ENCODE data around the gene LTB4R.
"Not testable (repeated sequence)": the region's sequence is repeated elsewhere in the genome, so short reads cannot be mapped to it uniquely, and the experiment has no call there.

Gene LTB4R

DNA sequence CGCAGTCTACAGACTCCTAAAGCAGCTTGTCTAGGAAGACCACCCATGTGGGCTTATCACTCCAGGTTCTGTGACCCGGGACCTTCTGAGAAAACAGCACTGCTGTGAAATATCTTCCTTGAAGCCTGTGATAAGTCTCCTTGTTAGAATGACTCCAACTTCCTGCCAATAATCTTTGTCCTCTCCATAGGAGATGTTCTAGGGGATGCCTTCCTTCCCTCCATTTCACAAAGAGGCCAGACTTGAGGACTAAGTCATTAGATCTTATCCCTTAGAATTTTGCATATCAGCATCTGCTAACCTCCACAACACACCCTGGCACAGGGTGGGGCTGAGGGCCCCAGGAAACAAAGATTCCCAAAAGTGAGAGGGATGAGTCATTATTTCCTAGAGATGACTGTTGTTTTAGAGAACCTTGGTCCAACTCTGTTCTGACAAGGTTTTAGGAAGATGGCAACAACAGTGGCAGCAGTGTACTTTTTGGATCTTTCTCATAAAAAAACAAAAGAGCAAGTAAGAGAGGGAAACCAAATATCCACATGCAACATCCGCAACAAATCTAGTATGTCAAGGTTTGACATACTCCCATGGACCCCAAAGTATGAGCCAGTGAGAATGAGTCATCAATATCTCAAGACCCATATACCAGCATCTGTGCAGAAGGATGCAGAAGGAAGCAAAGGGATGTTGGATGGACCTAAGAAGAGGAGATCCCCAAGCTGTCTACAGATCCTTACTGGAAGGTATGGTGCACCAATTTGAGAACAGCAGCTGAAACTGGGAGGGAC is 6.0 kb downstream of the LTB4R start:
- in situ Hi-C loops (cut with MboI; ENCODE audit: low sequenced_read_pairs), result no loop called here

- in situ Hi-C loops (cut with MboI; ENCODE audit: low sequenced_read_pairs), result no loop called here
Measured at GRCh38 chr14:24321212-24321975, 10.1 kb downstream of the LTB4R start.

- in situ Hi-C loops (cut with MboI; ENCODE audit: low sequenced_read_pairs), result no loop called here
Measured at GRCh38 chr14:24322672-24323071, 11.4 kb downstream of the LTB4R start.

DNA sequence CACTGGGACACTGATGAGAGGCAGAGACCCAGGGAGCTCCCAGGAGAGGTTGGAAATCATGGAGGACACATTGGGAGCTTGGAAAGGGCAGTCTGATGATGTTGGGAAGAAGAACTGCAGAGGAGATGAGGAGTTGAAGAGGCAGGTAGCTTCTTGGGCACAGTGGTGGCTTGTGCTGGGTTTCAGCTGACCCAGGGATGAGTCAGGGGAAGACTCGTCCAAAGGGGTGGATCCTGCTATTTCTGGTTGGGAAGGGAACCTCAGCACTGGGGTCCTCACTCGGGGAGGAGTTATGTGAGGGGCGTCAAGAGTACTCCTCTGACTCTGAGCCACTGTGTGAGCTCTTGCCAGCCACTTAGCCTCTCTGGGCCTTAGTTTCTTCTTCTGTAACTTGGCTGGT is 12.0 kb downstream of the LTB4R start:
- in situ Hi-C loops (cut with MboI; ENCODE audit: low sequenced_read_pairs), result no loop called here

DNA sequence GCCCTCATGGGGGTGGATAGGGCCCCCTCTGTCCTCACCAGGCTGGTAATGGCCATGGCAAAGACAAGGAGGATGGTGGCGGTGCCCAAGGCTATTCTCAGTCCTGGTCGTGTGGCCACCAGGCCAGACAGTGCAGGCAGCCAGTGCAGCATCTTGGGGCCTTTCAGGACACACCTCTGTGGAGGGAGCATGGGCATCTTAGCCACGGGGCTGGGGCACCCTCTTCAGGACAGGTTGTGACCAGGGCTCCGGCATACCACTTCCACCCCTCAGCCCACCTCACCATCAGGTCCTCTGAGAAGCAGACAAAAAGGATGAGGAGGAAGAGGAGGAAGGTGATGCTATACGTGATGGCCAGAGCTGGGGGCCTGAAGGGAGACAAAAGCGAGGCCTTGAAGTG is 12.7 kb downstream of the LTB4R start:
- in situ Hi-C loops (cut with MboI; ENCODE audit: low sequenced_read_pairs), result no loop called here

- in situ Hi-C loops (cut with MboI; ENCODE audit: low sequenced_read_pairs), result no loop called here
Measured at GRCh38 chr14:24325041-24325530, 13.8 kb downstream of the LTB4R start.

- in situ Hi-C loops (cut with MboI; ENCODE audit: low sequenced_read_pairs), result no loop called here
Measured at GRCh38 chr14:24325963-24326362, 14.7 kb downstream of the LTB4R start.

DNA sequence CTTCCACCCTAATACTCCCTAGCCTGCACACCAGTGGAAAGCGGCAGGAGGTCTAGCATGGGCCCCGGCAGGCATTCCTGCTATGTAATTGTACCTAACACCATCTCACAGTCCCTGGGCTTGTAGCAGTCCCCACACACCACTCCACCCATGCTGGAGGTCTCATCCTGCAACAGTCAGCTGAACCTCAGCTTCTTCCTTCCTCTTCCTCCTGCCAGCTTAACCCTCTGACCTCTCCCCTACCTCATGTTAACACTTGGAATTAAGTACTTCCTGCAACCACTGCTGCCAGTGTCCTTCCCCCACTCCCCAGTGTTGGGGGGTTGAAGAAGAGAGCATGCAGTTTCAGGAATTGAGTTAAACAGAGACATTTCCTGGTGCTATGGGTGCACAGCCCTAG is 16.0 kb downstream of the LTB4R start:
- in situ Hi-C loops (cut with MboI; ENCODE audit: low sequenced_read_pairs), result no loop called here

DNA sequence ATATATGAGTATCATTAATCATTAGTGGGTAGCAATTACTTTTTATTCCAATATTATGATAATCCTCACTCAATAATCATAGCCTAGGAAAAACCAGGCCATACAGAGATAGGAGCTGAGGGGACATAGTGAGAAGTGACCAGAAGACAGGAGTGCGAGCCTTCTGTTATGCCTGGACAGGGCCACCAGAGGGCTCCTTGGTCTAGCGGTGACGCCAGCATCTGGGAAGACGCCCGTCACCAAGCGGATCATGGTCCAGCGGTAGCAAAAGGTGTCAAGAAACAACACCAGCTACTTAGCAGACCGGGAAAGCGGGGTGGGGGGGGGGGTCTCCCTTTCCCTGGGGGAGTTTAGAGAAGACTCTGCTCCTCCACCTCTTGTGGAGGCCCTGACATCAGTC is 16.6 kb downstream of the LTB4R start:
- in situ Hi-C loops (cut with MboI; ENCODE audit: low sequenced_read_pairs), result not testable (repeated sequence)

DNA sequence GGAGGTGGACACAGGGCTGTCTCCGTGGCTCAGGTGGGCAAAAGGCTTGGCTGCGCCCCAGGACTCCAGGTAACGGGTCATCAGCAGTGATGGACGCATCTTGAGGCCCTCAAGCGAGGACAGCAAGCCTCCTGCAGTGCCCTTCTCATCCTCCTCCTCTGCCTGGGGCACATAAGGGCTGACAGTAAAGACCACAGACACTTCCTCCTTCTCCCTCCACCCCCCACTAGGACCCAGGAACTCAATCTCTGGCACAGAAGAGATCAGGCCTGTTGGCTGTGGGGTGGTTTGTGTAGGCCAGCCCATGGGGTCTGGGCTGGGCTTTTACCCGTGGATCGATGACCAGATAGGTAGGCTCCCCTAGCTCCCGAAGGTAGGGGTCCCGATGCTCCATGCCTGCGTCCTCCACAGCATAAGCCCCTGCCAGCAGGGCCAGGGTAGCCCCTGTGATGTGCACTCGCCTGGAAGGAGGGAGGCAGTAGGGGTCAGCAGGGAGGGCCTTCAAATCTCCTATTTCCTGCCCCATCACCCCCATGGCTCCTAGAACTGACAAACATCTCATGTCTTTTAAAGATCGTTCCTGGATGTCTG is 17.9 kb downstream of the LTB4R start:
- in situ Hi-C loops (cut with MboI; ENCODE audit: low sequenced_read_pairs), result no loop called here

DNA sequence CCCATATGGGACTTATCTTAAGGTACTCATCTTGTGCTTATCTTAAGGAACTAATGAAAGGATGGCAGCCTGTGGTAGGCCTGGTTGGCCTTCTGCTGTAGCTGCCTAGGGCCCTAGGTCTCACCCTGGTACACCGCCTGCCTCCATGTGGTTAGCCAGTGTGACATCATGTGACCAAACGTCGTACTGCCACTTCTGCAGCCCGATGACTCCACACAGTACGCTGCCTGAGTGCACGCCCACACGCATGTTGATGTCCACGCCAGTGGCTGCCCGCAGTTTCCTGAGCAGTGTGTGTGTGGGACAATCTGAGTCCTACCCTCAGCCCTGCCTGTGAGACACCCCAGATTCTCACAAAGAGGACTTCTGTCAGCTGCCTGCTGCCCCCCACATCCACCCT is 18.4 kb downstream of the LTB4R start:
- in situ Hi-C loops (cut with MboI; ENCODE audit: low sequenced_read_pairs), result no loop called here

DNA sequence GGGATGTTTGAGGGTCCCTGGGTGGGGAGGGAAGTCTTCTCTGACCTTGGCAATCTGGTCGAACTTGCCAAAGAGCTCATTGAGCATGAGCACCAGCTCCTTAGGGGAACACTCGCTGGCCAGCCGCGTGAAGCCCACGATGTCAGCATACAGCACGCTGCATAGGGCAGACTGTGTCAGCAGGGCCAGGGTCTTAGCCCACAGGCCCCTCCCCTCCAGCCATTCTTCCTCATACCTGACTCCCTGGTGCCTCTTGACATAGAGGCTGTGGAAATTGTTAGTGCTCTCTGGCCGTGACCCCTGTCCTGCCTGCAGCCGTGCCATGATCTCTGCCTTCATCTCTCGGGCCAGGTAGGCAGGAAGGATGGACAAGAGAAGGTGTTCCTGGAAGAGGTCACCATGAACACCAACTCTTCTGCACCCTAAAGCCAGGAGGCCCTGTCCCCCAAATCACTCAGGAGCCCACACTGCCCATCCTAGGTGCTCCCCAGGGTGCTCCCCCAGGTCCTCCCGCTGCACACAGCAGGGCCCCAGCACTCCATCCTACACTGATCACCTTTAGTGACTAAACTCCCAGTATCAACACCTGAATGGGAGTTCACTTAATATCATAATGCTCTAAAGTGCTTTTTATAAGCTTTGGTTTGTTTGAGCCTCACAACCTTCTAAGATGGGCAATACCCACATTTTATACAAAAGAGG is 19.8 kb downstream of the LTB4R start:
- in situ Hi-C loops (cut with MboI; ENCODE audit: low sequenced_read_pairs), result no loop called here

- in situ Hi-C loops (cut with MboI; ENCODE audit: low sequenced_read_pairs), result no loop called here
Measured at GRCh38 chr14:24331731-24332267, 20.5 kb downstream of the LTB4R start.

DNA sequence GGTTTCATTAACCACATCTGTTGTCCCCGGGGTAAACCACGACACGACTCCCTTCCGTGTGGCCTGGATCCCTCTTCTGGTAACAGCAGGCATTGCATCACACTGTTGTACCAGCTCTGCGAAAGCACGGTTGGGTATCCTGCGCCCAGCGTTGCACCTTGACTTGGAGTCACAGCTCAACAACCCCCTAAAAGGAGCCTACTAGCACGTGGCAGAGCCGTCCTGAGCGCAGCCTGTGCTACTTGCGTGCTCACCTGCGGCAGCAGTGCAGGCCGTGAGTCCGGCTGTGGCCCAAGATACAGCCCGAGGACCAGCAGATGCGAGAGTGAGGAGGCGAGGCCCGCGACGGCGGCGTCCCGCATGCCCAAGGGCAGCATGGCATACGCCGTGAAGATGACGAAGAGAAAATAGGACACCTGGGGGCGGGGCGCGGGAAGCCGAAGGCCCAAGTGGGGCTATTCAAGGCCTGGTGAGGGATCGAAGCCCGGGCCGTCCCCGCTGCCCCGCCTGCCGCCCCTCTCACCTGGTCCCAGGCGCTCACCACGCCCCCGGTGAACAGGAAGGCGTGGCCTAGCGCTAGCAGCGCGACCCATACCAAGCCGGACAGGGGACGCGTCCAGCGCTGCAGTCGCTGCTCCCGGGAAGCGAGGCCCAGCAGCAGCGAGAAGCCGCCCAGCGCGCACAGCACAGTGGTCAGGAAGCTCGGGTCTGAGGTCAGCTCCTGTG is 21.1 kb downstream of the LTB4R start:
- in situ Hi-C loops (cut with MboI; ENCODE audit: low sequenced_read_pairs), result no loop called here

DNA sequence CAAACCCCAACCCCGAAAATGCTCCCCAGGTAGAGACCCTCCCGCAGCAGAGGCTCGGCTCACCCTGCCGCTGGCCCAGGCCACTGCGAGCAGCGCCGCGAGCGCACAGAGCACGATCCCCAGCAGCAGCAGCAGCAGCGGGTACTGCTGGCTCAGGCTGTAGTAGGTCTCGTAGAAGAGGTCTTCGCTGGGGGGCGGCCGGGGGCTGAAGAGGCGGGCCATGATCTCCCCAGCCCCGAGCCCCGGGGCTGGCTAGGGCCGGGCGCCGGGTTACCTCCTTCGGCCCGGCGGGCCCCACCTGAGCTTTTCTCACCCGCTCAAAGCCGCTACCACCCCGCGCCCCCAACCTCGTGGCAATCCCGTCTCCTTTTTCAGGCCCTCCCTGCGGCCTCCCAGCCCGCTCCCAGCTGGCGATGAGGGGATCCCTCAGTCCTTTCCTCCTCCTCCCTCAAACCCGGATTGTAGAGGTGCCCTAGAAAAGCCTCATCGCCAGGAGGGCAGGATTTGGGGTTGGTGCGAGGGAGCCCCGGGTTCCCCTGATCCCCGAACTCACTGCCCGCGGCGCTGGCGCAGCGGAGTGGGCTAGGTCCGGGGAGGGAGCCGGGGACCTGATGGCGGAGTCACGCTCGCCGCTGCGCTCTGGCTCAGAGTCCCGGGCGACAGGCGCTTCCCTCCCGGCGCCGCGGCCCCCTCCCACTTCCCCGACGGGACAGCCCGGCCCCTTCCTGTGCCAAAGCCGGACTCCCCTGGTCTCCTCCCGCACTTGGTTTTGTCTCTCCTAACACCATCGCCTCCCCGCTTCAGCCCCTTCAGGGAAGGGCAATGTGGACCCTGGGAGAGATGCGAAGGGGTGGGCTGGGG is 23.4 kb downstream of the LTB4R start, which contains the start of gene ADCY4:
ADCY4 (minus strand) TSS at position 641 of the 861 bp plus-strand sequence; CDS start at position 222, 419 bp downstream.
- in situ Hi-C loops (cut with MboI; ENCODE audit: low sequenced_read_pairs), result no loop called here

- in situ Hi-C loops (cut with MboI; ENCODE audit: low sequenced_read_pairs), result no loop called here
Measured at GRCh38 chr14:24335461-24336171, 24.3 kb downstream of the LTB4R start.

DNA sequence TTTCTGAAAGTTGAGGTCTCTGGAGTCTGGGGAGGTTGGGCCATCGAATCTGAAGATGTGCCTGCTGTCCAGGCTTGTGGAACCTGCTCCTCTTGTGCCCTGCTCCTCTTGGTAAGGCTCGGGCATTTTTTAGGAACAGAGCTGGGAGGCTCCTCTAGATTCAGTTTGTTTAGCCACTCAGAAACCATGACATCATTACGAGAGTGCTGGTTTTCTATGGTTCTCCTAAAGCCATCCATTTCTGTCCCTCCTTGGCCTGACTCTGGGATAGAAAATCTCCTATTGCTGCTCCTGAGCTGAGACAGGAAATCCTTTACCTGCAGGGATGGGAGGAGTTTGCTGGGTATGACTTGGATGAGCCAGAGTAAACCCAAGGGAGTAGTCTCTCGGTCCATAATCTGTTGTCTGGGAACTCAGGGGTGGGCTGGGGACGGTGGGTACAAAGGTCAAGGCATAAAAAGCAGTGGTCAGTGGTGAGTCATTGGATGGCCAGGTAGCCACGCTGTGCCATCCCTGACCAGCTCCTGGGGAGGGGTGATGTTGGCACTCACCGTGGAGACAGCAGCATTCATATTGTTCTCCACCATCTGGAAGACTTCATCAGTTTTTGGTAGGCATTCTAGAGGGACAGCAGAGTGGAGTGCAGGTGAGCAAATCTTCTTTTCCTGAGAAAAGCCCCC is 26.0 kb downstream of the LTB4R start:
- in situ Hi-C loops (cut with MboI; ENCODE audit: low sequenced_read_pairs), result no loop called here

GRCh38 chr14:24337824-24338175 is 26.5 kb downstream of the LTB4R start:
- in situ Hi-C loops (cut with MboI; ENCODE audit: low sequenced_read_pairs), result no loop called here

All from hTERT RPE-1 (cell line).